GM19351 (cell line): Measurements from ENCODE around the gene SEZ6L.
"Not testable (repeated sequence)": the region's sequence is repeated elsewhere in the genome, so short reads cannot be mapped to it uniquely, and the experiment has no call there.

Experiments used
- ATAC-seq: cut with Tn5 transposase; IDR thresholded peaks from one replicate; pipeline ENCODE4 v1.9.1; 2021; ENCODE audit warnings: mild to moderate bottlenecking, moderate library complexity; ENCODE audit not compliant: unreplicated experiment

Gene SEZ6L

GRCh38 chr22:26377170-26377830, 208.0 kb downstream of the SEZ6L start:
- ATAC-seq, result no peak

GRCh38 chr22:26380072-26380830, 211.0 kb downstream of the SEZ6L start:
- ATAC-seq, result no peak

GRCh38 chr22:26382782-26383181, 213.5 kb downstream of the SEZ6L start:
- no peak for ATAC-seq

- ATAC-seq, result no peak
Measured at GRCh38 chr22:26383968-26384556, 214.8 kb downstream of the SEZ6L start.

GRCh38 chr22:26385164-26385563, 215.9 kb downstream of the SEZ6L start:
- no peak for ATAC-seq

GRCh38 chr22:26389125-26389524, 219.9 kb downstream of the SEZ6L start:
- ATAC-seq, result no peak

GRCh38 chr22:26391091-26391490, 221.8 kb downstream of the SEZ6L start:
- no peak for ATAC-seq

- ATAC-seq, result no peak
Measured at GRCh38 chr22:26391623-26392022, 222.4 kb downstream of the SEZ6L start.

- ATAC-seq, result no peak
Measured at GRCh38 chr22:26393929-26394328, 224.7 kb downstream of the SEZ6L start.

GRCh38 chr22:26394777-26395176, 225.5 kb downstream of the SEZ6L start:
- no peak for ATAC-seq

GRCh38 chr22:26395926-26396325, 226.7 kb downstream of the SEZ6L start:
- ATAC-seq, result no peak

GRCh38 chr22:26398741-26399153, 229.5 kb downstream of the SEZ6L start:
- ATAC-seq, result no peak

- no peak for ATAC-seq
Measured at GRCh38 chr22:26399289-26399688, 230.0 kb downstream of the SEZ6L start.

- ATAC-seq, result no peak
Measured at GRCh38 chr22:26401726-26402125, 232.5 kb downstream of the SEZ6L start.

GRCh38 chr22:26404851-26405421, 235.7 kb downstream of the SEZ6L start:
- no peak for ATAC-seq

GRCh38 chr22:26406118-26406517, 236.9 kb downstream of the SEZ6L start:
- ATAC-seq, result no peak

GRCh38 chr22:26408562-26409220, 239.4 kb downstream of the SEZ6L start:
- ATAC-seq, result not testable (repeated sequence)

GRCh38 chr22:26409719-26410335, 240.6 kb downstream of the SEZ6L start:
- ATAC-seq, result no peak

- ATAC-seq, result no peak
Measured at GRCh38 chr22:26410386-26410785, 241.1 kb downstream of the SEZ6L start.

GRCh38 chr22:26414347-26414746, 245.1 kb downstream of the SEZ6L start:
- no peak for ATAC-seq

- no peak for ATAC-seq
Measured at GRCh38 chr22:26416256-26416655, 247.0 kb downstream of the SEZ6L start.
